ENCODE measurements around the gene CCNT1. TPM values are rescaled to one million over a fixed set of nuclear protein-coding genes. Genes with fewer than 3 reads are reported as not detected.

Gene CCNT1
- total and polyA plus RNA-seq, 10 of the 15 experiments (the other 5 are each of a cell fraction or from before 2014, with no cell fraction given) = 6.3 to 37.3 (median 20.0) TPM

- TF ChIP-seq STAT3 (IDR thresholded peaks at IDR 0.05; ENCODE audit: low read depth, low read length) = no peak
- no peak for TF ChIP-seq STAT1 (conservative IDR thresholded peaks at IDR 0.05)
Observed at GRCh38 chr12:48750215-48750614, 33.7 kb upstream of the CCNT1 start (continued).

GRCh38 chr12:48744251-48745008, 27.9 kb upstream of the CCNT1 start:
- Histone ChIP-seq H3K4me1 (ENCODE audit: control insufficient read depth, insufficient read depth, low read length) (no peaks in the 10 kb centered on the region), H3K36me3 (ENCODE audit: control insufficient read depth in 2 of 2, insufficient read depth in 2 of 2, low read length in 1 of 2) (no peaks in the 10 kb centered on the region), H4K20me1 (ENCODE audit: control insufficient read depth, insufficient read depth) (no peaks in the 10 kb centered on the region), H2AFZ (ENCODE audit: control insufficient read depth, low read depth, low read length) (no peak overlapping the region), H3K27ac (ENCODE audit: control insufficient read depth, insufficient read depth) (no peak overlapping the region), H3K9ac (ENCODE audit: control insufficient read depth, insufficient read depth, low read length) (no peak overlapping the region), H3K79me2 (ENCODE audit: control insufficient read depth, insufficient read depth, low read length) (no peaks in the 10 kb centered on the region), H3K9me3 (replicated peaks; ENCODE audit: control insufficient read depth, insufficient read depth, low read length) (no peaks in the 10 kb centered on the region), H3K27me3 (replicated peaks in 1 of 2; ENCODE audit: control insufficient read depth in 2 of 2, insufficient read depth in 2 of 2, low read length in 1 of 2) (no peaks in the 10 kb centered on the region), H3K4me2 (ENCODE audit: control insufficient read depth, insufficient read depth) (no peak overlapping the region), H3K4me3 (no peak overlapping the region)
- POLR2A ChIA-PET = no interaction called here
- in situ Hi-C loops (cut with MboI) (no loop called here), intact Hi-C loops (cut with micrococcal nuclease; ENCODE audit: unreplicated experiment) (no loop called here)
- 47% methylated on average over 8 of the region's 9 CpGs for WGBS (ENCODE audit: insufficient coverage, insufficient replicate concordance, low lambda C conversion rate, missing lambda C conversion rate)
- RAD21 ChIA-PET (ENCODE audit: unreplicated experiment) = no interaction called here
- TF ChIP-seq CEBPB (IDR thresholded peaks at IDR 0.05; ENCODE audit: borderline replicate concordance in 1 of 2, low read depth in 2 of 2, low read length in 2 of 2) = no peak
- TF ChIP-seq SREBF1 (IDR thresholded peaks at IDR 0.05; ENCODE audit: low read length) = no peak
- SMC1A ChIA-PET (ENCODE audit: uncharacterized antibody, unreplicated experiment) = interaction anchor here (5.0 kb wide), 1 partner anchor 51 kb away, joined by 20 read pairs; no protein-coding TSS in a partner anchor
- DNase-seq (ENCODE audit: low read depth, low spot score) (no peak), ATAC-seq (no peak), FAIRE-seq (no peak)
- BruUV-seq (replicated peaks) = no TSS peak
- CTCF ChIA-PET = interaction anchor here (1.6 kb wide), 1 partner anchor 9 kb away, joined by 4 read pairs; no protein-coding TSS in a partner anchor
